Measurements from ENCODE around the gene BACH2.

DNA sequence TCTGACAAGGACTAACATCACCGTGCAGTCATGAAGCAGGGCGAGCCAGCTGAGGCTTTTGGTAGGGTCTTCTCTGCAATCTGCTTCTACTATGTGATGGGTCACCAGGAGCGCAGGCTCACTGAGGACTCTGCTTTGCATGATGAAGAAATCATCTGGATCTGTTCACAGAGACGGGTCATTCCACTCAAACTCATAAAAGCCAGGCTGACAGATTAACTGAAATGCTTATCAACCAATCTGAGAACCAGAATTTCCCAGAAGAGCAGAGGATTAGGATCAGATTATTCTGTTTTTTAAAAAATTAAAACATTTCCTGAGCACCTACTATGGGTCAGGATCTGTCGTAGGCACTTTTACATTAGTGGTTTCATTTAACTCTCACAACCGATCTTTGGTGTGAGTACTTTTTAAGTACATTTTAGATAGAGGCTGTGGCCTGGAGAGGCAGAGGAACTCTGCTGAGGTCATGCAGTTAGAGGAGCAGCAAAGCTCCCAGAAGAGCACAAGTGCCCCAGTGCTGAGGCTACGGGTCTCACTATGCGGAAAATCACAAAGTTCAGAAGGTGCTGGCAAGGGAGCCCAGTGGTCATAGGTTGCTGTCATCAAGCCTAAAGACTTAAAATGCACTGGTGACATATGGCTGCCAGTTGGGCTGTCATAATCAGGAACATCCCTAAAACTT lies 109.1 kb downstream of the BACH2 start:
- TF ChIP-seq, protein P1, sequence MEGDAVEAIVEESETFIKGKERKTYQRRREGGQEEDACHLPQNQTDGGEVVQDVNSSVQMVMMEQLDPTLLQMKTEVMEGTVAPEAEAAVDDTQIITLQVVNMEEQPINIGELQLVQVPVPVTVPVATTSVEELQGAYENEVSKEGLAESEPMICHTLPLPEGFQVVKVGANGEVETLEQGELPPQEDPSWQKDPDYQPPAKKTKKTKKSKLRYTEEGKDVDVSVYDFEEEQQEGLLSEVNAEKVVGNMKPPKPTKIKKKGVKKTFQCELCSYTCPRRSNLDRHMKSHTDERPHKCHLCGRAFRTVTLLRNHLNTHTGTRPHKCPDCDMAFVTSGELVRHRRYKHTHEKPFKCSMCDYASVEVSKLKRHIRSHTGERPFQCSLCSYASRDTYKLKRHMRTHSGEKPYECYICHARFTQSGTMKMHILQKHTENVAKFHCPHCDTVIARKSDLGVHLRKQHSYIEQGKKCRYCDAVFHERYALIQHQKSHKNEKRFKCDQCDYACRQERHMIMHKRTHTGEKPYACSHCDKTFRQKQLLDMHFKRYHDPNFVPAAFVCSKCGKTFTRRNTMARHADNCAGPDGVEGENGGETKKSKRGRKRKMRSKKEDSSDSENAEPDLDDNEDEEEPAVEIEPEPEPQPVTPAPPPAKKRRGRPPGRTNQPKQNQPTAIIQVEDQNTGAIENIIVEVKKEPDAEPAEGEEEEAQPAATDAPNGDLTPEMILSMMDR (IDR thresholded peaks at IDR 0.05 in 4 of 5, conservative IDR thresholded peaks at IDR 0.05 in 1 of 5) = no peak
- TF ChIP-seq POLR2A (IDR thresholded peaks at IDR 0.05) = no peak
